ENCODE measurements around the gene UBASH3A.

The UBASH3A gene

DNA sequence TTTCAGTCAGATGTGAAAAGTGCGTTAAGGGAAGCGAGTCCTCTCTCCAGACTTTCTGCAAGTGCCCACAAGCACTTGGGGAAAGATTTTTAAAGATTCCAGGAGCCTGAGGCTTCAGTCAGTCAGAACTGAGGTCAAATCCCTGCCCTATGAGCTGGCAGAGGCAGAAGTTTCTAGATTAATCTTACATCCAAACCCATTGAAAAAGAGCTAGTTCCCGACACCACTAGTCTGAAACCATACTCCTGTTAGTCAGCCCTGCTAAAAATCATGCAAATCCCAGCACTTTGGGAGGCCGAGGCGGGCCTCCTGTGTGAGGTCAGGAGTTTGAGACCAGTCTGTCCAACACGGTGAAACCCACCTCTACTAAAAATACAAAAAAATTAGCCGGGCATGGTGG, 71.3 kb downstream of the UBASH3A start:
- no peak for DNase-seq (ENCODE audit: extremely low read depth, low read depth)
- TF ChIP-seq, protein P1, sequence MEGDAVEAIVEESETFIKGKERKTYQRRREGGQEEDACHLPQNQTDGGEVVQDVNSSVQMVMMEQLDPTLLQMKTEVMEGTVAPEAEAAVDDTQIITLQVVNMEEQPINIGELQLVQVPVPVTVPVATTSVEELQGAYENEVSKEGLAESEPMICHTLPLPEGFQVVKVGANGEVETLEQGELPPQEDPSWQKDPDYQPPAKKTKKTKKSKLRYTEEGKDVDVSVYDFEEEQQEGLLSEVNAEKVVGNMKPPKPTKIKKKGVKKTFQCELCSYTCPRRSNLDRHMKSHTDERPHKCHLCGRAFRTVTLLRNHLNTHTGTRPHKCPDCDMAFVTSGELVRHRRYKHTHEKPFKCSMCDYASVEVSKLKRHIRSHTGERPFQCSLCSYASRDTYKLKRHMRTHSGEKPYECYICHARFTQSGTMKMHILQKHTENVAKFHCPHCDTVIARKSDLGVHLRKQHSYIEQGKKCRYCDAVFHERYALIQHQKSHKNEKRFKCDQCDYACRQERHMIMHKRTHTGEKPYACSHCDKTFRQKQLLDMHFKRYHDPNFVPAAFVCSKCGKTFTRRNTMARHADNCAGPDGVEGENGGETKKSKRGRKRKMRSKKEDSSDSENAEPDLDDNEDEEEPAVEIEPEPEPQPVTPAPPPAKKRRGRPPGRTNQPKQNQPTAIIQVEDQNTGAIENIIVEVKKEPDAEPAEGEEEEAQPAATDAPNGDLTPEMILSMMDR (IDR thresholded peaks at IDR 0.05; ENCODE audit: low read depth, low read length): no peak

DNA sequence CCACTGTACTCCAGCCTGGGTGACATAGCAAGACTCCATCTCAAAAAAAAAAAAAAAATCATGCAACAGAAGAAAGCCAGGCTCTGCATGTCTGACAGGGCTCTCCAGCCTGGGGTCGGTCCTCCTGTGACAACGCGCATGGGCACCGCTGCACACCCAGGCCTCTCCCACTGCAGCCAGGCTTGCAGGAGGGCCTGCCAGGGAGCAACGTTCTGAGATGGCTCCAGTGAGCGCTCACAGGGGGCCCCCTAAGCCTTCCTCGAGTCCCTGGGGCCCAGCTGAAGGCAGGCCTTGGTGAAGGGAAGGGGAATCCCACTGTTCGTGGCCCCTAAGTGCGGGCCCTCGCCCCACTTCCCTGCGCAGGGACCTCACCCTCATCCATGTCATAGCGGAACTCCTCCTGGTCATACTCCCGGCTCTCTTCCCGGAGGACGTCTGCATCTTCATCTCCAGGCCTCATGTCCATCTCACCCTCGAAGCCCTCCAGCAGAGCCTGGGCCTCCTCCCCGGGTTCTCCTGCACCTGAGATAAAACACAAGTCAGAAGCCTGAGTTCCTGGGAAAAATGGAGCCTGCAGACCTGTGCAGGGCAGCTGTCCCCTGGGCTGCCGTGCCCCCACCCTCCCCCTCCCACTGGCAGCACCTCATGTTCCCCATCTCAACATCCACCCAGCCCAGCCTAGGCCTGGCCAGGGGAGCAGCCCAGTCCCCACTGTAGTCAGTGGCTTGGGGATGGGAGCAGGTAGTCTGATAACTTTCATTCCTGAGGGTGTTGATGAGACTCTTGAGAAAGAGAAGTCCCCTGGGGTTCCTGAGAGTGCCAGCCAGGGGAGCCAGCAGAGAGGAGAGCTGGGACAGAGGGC, 72.1 kb downstream of the UBASH3A start:
- no peak for DNase-seq (ENCODE audit: extremely low read depth, low read depth)
- TF ChIP-seq, protein P1 (IDR thresholded peaks at IDR 0.05; ENCODE audit: low read depth, low read length): no peak

DNA sequence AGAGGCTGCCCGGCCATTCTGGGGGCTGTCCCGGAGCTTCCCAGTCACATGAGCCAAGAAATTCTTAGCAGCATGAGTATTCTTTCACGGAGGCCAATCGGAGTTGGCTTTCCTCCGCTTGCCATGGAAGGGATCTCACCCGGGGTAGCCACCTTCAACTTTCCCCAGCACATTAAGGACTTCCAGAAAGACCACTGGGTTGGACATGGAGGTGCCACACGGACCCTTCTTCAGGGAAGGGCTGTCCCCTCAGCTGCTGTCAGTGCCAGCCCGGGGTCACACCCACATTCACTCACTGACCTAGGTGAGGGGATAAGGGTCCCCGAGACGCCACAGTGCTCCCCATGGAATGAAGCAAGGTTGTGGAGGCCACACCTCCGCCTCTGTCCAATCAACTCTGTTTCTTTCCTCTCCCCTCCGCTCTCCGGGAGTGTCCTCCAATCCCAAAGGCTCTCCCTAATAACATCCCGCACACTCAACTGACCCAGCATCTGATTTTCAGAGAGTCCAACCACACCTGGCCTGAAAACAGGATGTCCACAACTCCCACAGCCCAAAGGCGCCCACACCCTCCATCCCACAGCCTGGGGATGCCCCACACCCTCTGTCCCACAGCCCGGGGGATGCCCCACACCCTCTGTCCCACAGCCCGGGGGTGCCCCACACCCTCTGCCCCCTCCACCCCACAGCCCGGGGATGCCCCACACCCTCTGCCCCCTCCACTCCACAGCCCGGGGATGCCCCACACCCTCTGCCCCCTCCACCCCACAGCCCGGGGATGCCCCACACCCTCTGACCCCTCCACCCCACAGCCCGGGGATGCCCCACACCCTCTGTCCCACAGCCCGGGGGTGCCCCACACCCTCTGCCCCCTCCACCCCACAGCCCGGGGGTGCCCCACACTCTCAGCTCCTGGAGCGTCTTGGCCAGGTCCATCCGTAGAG, 73.0 kb downstream of the UBASH3A start:
- TF ChIP-seq, protein P1 (IDR thresholded peaks at IDR 0.05; ENCODE audit: low read depth, low read length): no peak

DNA sequence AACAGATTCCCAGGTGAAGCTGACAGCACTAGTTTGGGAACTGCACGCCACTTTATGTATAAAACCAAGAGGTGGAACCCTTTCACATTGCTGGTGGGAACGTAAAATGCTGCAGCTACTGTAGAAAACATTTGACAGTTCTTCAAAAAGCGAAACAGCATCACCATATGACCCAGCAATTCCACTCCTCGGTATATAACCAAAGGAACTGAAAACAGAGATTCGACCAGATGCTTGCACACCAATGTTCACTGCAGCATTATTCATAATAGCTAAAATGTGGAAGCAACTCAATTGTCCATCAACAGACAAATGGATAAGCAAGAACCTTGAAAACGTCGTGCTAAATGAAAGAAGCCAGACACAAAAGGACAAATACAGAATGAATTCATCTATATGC, 74.8 kb downstream of the UBASH3A start:
- no peak for DNase-seq (ENCODE audit: extremely low read depth, low read depth)
- TF ChIP-seq, protein P1 (IDR thresholded peaks at IDR 0.05; ENCODE audit: low read depth, low read length): no peak

More for the DNA sequence above, 73.0 kb downstream of the UBASH3A start:
- no peak for DNase-seq (ENCODE audit: extremely low read depth, low read depth)

DNA sequence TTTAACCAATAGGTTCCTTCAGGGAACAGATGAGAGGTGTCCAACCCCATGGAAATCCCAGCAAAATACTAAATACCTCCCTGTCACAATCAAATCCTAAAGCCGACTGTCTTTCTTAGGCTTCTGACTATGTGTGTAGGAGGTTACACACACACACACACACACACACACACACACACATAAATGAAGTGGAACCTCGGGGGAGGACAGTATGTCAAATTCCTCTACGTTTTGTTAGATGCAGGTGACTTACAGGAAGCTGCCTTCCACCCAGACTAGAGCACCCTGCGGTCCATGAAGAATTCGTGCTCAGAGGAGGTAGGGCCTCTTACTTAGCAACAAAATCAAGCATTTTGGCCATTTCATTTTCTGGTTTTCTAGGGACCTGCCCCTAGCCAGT, 75.9 kb downstream of the UBASH3A start:
- TF ChIP-seq, protein P1 (IDR thresholded peaks at IDR 0.05; ENCODE audit: low read depth, low read length): no peak
- no peak for DNase-seq (ENCODE audit: extremely low read depth, low read depth)

DNA sequence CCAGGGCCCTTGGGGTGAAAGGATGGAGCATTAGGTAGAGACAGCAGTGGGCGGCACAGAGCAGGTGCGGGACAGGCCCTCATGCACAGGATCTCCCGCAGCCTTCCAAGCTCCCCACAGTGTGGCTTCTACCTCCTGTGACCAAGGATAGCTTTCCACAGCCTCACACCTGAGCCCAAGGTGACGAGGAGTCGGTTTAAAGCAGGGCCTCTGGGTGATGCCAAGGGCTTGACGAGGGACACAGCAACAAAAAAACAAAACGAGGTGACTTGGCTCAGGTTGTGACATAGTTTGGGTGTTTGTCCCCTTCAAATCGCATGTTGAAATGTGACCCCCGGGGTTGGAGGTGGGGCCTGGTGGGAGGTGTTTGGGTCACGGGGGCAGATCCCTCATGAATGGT, 77.0 kb downstream of the UBASH3A start:
- no peak for DNase-seq (ENCODE audit: extremely low read depth, low read depth)
- TF ChIP-seq, protein P1 (IDR thresholded peaks at IDR 0.05; ENCODE audit: low read depth, low read length): no peak

DNA sequence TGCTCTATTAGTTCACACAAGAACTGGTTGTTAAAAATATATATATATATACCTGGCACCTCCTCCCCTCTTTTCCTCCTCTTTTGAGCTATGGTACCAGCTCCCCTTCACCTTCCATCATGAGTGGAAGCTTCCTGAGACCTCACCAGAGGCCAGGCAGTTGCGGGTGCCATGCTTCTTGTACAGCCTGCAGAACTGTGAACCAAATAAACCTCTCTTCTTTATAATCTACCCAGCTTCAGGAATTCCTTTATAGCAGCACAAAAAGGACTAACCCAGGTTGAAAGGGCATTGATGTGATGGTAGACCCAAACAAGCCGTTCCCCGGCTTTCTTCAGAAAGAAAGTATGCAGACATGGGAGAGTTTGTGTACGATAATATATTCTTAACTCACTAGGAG, 77.5 kb downstream of the UBASH3A start:
- TF ChIP-seq, protein P1 (IDR thresholded peaks at IDR 0.05; ENCODE audit: low read depth, low read length): no peak
- no peak for DNase-seq (ENCODE audit: extremely low read depth, low read depth)

All from AG09319 (cell line).